Nasal cavity respiratory epithelium epithelial cell of viscerocranial mucosa (primary cell): Measurements from ENCODE around the gene DND1. TPM values are rescaled to one million over a fixed set of nuclear protein-coding genes. Genes with fewer than 3 reads are reported as not detected.

Experiments used
- total RNA-seq: library from RNA; depleted of rRNA; stranded (reverse); fragments of >200 nt; gene quantifications from 2 replicates; pipeline ENCODE4 v1.2.3, GENCODE V29; 2014

DND1 gene
- 0.34 and 0.36 TPM in 2 replicates for total RNA-seq

DNA sequence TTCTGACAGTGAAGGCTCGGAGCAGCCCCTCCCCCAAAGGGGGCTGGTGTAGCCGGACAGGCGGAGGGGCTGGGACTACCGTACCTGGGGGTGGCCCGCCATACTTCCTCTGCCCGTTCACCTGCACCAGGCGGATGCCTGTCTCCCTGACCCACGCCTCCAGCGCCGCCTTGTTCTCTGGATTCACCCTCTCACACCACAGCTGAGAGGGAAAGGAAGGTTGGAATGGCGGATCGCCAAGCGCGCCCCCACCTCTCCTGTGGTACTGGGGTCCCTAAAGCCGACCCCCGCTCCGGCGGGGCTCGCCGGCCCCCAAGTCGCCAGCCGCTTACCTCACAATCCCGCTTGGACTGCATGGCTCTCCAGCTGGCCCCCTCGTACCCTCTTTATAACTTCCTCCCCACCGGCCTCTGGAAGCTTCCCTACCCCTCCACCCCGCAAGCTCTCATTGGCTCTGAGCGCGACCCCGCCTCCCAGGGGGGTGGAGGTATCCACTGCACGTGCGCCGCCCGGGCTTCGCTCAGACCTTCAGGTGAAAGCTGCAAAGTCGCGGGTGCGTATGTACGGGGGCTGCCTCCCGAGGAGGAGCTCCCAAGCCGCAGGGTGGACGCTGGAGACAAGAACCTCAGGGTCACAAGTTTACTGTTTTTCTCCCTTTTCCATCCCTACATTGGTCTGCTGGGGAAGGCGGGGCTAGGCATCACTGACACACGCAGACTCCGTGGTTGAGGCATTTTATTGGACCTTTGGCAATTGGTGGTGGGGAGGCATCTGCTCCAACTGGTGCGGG lies at the start of gene DND1:
DND1 (minus strand) TSS at position 390 of the 790 bp plus-strand sequence; CDS start at position 356, 34 bp downstream.

GRCh38 chr5:140700177-140701144 lies 27.1 kb upstream of the DND1 start, which contains the start of gene ZMAT2:
Gene ZMAT2 (plus strand): TSS chr5:140700447. CDS start chr5:140700461, 14 bp downstream.

DNA sequence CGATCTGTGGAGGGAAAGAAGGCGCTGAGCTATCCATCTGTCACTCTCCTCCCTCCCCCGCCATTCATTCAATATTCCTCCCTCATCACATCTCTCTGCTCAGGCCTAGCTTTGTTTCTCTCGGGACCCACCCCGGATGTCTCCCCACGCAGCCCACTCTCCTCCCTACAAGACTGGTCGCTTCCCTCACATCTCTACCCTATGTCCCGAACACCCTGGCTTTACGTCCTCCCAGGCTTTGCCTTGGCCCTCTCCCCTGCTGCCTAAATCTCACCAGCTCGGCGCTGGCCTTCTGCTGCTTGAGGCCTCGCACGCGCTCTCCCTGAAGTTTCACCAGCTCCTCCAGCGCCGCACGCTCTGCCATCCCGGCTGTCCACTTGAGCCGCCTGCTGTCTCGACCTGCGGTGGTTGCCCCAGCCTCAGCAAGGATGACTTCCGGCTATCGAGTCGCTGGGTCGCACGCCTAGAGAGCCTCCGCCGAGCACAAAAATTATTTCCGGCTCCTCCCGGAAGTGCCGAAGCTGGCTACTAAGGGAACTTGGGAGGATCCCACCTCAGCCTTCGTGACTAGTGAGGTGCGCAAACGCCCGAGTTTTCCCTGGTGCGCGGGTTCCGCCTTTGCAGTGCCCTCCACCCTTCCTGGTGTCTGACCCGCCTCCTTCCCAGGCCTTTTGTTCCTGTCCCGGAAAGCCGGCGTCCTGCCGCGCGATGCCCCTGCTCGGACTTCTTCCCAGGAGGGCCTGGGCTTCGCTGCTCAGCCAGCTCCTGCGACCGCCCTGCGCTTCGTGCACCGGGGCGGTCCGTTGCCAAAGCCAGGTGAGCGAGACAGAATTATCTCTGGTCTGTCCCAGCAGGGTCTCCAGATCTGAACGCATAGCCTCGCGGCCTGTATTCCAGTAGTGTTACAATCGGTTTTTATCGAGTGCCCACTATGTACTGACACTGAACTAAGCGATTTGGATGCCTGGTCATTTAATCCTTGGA lies 17.9 kb upstream of the DND1 start, which contains the start of the genes HARS1 and HARS2:
HARS1 (minus strand) TSS at position 430 of the 984 bp plus-strand sequence; CDS start at position 364, 66 bp downstream.
HARS2 (plus strand) TSS at position 515 of the 984 bp plus-strand sequence; CDS start at position 709, 194 bp downstream.

GRCh38 chr5:140664359-140665119 lies 8.8 kb downstream of the DND1 start, which contains the start of gene WDR55:
Gene WDR55 (plus strand): TSS chr5:140664904. CDS start chr5:140664913, 9 bp downstream.

GRCh38 chr5:140639148-140639981 lies 34.0 kb downstream of the DND1 start, which contains the start of gene TMCO6:
Gene TMCO6 (plus strand): TSS chr5:140639451. CDS start chr5:140639528, 77 bp downstream.

GRCh38 chr5:140633021-140633471 lies 40.3 kb downstream of the DND1 start, which contains the start of gene CD14:
Gene CD14 (minus strand): TSS chr5:140633175. CDS start chr5:140633071, 104 bp downstream.

Other genes with a start within 250 kb of the DND1 start
- gene EIF4EBP3, start 125.9 kb downstream of the DND1 start, total RNA-seq: 3.1 and 3.8 TPM in 2 replicates
- 19.9 and 47.5 TPM in 2 replicates for gene SRA1, start 116.1 kb downstream of the DND1 start, total RNA-seq
- gene APBB3, start 109.0 kb downstream of the DND1 start, total RNA-seq: 5.8 and 10.4 TPM in 2 replicates
- gene SLC35A4, start 108.7 kb downstream of the DND1 start, total RNA-seq: 16.7 and 53.9 TPM in 2 replicates
- gene CD14, start 40.4 kb downstream of the DND1 start, total RNA-seq: 1.4 and 6.6 TPM in 2 replicates
- gene TMCO6, start 34.1 kb downstream of the DND1 start, total RNA-seq: 10.6 and 12.5 TPM in 2 replicates
- gene NDUFA2, start 25.9 kb downstream of the DND1 start, total RNA-seq: 17.5 and 26.7 TPM in 2 replicates
- 70.4 and 100 TPM in 2 replicates for gene IK, start 25.7 kb downstream of the DND1 start, total RNA-seq
- 30.7 and 33.2 TPM in 2 replicates for gene WDR55, start 8.7 kb downstream of the DND1 start, total RNA-seq
- gene HARS1, start 17.8 kb upstream of the DND1 start, total RNA-seq: 45.5 and 62.6 TPM in 2 replicates
- gene HARS2, start 17.9 kb upstream of the DND1 start, total RNA-seq: 24.3 and 33.7 TPM in 2 replicates
- gene ZMAT2, start 26.9 kb upstream of the DND1 start, total RNA-seq: 66.2 and 67.0 TPM in 2 replicates
- under 0.01 TPM in 1 of 2 replicates, not detected in the other for gene PCDHA1, start 112.6 kb upstream of the DND1 start, total RNA-seq
- under 0.01 TPM in 1 of 2 replicates, not detected in the other for gene PCDHA2, start 121.3 kb upstream of the DND1 start, total RNA-seq
- 0.57 TPM in 1 of 2 replicates, not detected in the other for gene PCDHA3, start 127.5 kb upstream of the DND1 start, total RNA-seq
- 0.34 and 2.3 TPM in 2 replicates for gene PCDHA4, start 133.5 kb upstream of the DND1 start, total RNA-seq
- 0.21 TPM in 1 of 2 replicates, not detected in the other for gene PCDHA5, start 148.0 kb upstream of the DND1 start, total RNA-seq
- gene PCDHA6, start 154.4 kb upstream of the DND1 start, total RNA-seq: under 0.01 and 0.85 TPM in 2 replicates
- gene PCDHA7, start 160.7 kb upstream of the DND1 start, total RNA-seq: under 0.01 and 0.64 TPM in 2 replicates
- gene PCDHA8, start 167.6 kb upstream of the DND1 start, total RNA-seq: 0.21 TPM in 1 of 2 replicates, not detected in the other
- under 0.01 and 0.43 TPM in 2 replicates for gene PCDHA9, start 174.8 kb upstream of the DND1 start, total RNA-seq
- under 0.01 and 1.6 TPM in 2 replicates for gene PCDHA10, start 182.3 kb upstream of the DND1 start, total RNA-seq
- gene PCDHA11, start 195.4 kb upstream of the DND1 start, total RNA-seq: 2.5 and 2.7 TPM in 2 replicates
- under 0.01 and 3.8 TPM in 2 replicates for gene PCDHA12, start 201.7 kb upstream of the DND1 start, total RNA-seq
- gene PCDHA13, start 208.5 kb upstream of the DND1 start, total RNA-seq: under 0.01 and 2.6 TPM in 2 replicates